Activated T-cell treated with anti-CD3 and anti-CD28 coated beads, Interleukin-2, amount 50 U/mL, for 24 hours (primary cell): ENCODE data around the gene ITGAX.

ENCODE experiments used
- DNase-seq: peaks from one replicate; pipeline ENCODE4 v3.0.0-alpha.2; 2020
- H3K27ac Mint-ChIP-seq: 2 replicates; pipeline ENCODE4 v1.8.0; 2020; ENCODE audit warnings: mild to moderate bottlenecking, mixed read lengths
- H3K27me3 Mint-ChIP-seq: 2 replicates; pipeline ENCODE4 v1.8.0; 2020; ENCODE audit warnings: mixed read lengths
- H3K36me3 Mint-ChIP-seq: 2 replicates; pipeline ENCODE4 v1.8.0; 2020; ENCODE audit warnings: low read depth, mixed read lengths
- H3K4me1 Mint-ChIP-seq: 2 replicates; pipeline ENCODE4 v1.8.0; 2020; ENCODE audit warnings: low read depth, mixed read lengths
- H3K4me3 Mint-ChIP-seq: 2 replicates; pipeline ENCODE4 v1.8.0; 2020; ENCODE audit warnings: mild to moderate bottlenecking, moderate library complexity, mixed read lengths
- H3K9me3 Mint-ChIP-seq: 2 replicates; pipeline ENCODE4 v1.8.0; 2020; ENCODE audit warnings: mixed read lengths

ITGAX gene

DNA sequence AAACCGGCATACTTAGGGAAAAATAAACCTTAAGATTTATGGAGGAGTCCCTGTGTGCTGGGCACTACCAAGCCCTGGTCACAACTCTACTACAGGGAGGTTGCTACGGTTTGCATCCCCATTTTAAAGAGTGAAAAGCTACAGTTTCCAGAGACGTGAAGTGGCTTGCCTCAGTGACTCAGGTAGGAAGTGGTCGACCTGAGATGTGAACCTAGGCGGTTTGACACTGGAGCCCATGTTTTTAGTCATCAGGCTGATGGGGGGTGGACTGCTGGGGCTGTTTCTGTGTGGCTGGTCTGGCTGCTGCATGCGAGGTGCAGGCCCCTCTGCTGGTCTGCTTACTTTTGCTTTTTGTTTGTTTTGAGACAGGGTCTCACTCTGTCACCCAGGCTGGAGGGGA lies 66.6 kb downstream of the ITGAX start:
- Mint-ChIP-seq H3K27me3 (peaks cover 41% of the 10 kb centered on the region), H3K9me3 (no peaks in the 10 kb centered on the region), H3K36me3 (no peaks in the 10 kb centered on the region), H3K27ac (peak overlapping the region; percentile 75), H3K4me1 (peaks cover 29% of the 10 kb centered on the region), H3K4me3 (peak overlapping the region; percentile 31)
- peak; percentile 65 for DNase-seq

DNA sequence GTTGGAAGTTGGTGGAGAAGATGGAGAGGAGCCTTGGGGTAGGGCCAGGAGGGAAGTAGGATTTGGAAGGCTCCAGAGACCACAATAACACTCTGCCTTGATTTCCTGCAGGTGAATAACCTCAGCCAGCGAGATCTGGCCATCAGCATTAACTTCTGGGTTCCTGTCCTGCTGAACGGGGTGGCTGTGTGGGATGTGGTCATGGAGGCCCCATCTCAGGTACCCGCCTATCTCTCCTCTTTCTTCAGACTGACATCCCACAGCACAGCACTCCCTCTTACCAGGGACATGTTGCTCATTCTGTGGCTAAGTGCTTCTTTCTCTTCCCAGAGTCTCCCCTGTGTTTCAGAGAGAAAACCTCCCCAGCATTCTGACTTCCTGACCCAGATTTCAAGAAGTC lies 68.3 kb downstream of the ITGAX start:
- H3K27me3 Mint-ChIP-seq = peaks cover 38% of the 10 kb centered on the region
- no peak overlapping the region for H3K27ac Mint-ChIP-seq
- no peaks in the 10 kb centered on the region for H3K36me3 Mint-ChIP-seq
- peaks cover 32% of the 10 kb centered on the region for H3K4me1 Mint-ChIP-seq
- no peak for DNase-seq
- no peaks in the 10 kb centered on the region for H3K9me3 Mint-ChIP-seq
- H3K4me3 Mint-ChIP-seq = no peak overlapping the region

DNA sequence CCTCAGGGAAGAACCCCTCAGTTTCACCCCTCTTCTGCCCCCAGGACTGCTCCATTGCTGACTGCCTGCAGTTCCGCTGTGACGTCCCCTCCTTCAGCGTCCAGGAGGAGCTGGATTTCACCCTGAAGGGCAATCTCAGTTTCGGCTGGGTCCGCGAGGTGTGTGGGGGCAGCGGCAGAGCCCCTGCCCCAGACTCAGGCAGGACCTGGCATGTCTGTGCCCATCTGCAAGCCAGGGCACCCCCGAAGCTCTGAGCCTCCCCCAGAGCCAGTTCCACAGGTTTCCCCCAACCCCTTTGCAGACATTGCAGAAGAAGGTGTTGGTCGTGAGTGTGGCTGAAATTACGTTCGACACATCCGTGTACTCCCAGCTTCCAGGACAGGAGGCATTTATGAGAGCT lies 68.8 kb downstream of the ITGAX start:
- Mint-ChIP-seq H3K27ac (no peak overlapping the region), H3K4me3 (no peak overlapping the region), H3K4me1 (peaks cover 32% of the 10 kb centered on the region), H3K9me3 (no peaks in the 10 kb centered on the region), H3K36me3 (no peaks in the 10 kb centered on the region), H3K27me3 (peaks cover 34% of the 10 kb centered on the region)
- DNase-seq = no peak

DNA sequence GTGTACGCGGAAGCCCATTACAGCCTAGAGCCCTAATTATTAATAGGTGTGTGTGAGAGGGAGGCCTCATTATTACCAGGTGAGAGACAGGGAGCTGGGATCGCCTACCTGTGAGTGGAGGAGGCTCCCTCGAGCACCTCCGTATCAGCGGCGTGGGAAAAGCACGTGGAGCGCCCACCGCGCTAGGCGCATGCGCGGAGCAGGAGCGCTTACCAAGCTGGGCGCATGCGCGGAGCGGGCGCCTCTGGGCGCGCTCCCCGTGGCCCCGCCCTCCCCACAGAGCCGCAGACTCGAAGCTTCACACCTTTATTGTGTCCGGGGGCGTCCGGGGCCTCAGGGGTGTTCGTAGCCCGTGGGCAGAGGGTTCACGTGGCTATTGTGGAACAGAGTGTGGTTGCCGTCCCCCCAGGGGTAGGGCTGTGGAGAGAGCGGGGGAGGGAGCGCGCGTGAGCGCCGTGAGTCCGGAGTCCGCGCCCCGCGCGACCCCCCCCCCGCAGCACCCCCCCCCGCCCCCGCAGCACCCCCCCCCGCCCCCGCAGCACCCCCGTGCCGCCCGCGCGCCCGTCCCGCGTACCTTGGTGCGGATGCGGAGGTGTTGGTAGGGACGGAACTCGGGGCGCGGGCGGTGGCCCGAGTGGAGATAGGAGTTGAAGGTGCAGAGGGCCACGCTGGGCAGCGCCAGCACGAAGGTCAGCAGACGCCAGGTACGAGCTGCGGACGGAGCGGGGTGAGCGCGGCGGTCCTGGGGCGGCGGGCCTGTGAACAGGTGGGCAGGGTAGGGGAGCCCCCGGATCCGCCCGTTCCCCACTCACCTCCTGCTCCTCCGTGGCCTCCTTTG lies 72.7 kb downstream of the ITGAX start:
- Mint-ChIP-seq H3K4me3 (no peak overlapping the region), H3K4me1 (peaks cover 18% of the 10 kb centered on the region), H3K36me3 (no peaks in the 10 kb centered on the region), H3K27ac (no peak overlapping the region), H3K9me3 (no peaks in the 10 kb centered on the region), H3K27me3 (peaks cover 25% of the 10 kb centered on the region)
- DNase-seq = peak; percentile 81

DNA sequence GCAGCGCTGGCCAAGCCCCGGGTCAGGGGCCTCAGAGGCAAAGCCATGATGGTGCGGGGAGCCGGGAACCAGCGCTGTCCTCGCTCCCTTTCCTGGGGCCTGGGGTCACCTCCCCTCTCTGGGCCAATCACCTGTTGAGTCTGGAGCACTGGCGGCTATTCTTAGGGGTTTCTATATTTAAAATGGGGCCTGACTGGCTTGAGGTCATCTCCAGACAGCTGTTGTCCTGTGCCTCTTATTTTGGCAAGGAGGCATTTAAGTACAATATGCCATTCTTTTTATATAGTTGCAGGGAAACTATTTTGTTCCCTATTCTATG lies 73.3 kb downstream of the ITGAX start, which contains the start of gene COX6A2:
TSS of gene COX6A2 (minus strand) at position 82 of the 319 bp plus-strand sequence. CDS start at position 47, 35 bp downstream.
- H3K27ac Mint-ChIP-seq = no peak within 1 kb of the TSS

DNA sequence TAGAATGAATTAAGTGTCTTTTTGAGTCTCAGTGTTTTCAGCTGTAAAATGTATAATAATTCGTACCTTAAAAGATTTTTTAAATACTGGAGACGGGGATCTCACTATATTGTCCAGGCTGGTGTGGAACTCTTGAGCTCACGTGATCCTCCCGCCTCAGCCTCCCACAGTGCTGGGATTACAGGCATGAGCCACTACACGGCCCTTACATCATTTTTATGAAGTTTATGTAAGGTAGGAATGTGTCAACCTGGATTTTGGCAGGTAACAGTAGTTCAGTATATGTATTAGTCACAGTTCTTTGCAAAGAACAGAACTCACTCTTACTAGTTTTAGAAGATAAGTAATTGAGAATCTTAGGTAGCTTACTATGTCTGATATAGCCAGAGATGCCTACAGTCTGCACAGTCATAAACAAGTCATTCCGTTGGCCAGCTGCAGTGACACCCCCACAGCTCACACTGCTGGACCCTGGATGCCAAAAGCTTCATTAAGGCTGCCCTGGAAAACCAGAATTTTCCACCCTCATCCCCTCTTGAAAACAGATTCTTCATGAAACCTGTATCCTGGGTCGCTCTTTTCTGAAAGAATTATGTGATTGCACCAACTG lies 73.8 kb downstream of the ITGAX start:
- DNase-seq = no peak
- Mint-ChIP-seq H3K36me3 (no peaks in the 10 kb centered on the region), H3K9me3 (no peaks in the 10 kb centered on the region), H3K27ac (no peak overlapping the region), H3K4me3 (no peak overlapping the region), H3K4me1 (peaks cover 10% of the 10 kb centered on the region), H3K27me3 (peaks cover 16% of the 10 kb centered on the region)

More for the DNA sequence above, 73.3 kb downstream of the ITGAX start, which contains the start of gene COX6A2:
- Mint-ChIP-seq H3K27me3 (peaks cover 21% of the 10 kb centered on the region), H3K36me3 (no peaks in the 10 kb centered on the region), H3K9me3 (no peaks in the 10 kb centered on the region), H3K4me3 (no peak within 1 kb of the TSS), H3K4me1 (peaks cover 14% of the 10 kb centered on the region)
- DNase-seq = no peak

DNA sequence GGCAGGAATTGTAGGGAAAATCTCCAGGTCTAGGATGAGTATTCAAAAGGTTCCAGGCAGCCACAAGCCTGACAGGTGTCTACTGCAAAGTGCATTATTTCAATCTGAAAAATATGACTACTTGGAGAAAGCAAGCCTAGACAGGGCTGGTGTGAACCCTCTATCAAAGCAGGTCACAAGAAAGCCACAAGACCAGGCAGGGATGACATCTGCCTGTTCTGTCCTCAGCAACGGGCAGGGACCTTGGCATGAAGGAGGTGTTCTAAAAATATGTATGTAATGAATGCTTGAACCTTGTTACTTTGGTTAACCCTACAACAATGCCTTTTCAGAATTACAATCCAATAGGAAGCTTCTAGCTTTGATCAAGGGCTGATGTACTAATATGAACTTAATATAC lies 74.3 kb downstream of the ITGAX start:
- Mint-ChIP-seq H3K27me3 (peaks cover 11% of the 10 kb centered on the region), H3K9me3 (no peaks in the 10 kb centered on the region), H3K4me3 (no peak overlapping the region), H3K4me1 (peaks cover 10% of the 10 kb centered on the region), H3K27ac (no peak overlapping the region), H3K36me3 (no peaks in the 10 kb centered on the region)
- DNase-seq = no peak

DNA sequence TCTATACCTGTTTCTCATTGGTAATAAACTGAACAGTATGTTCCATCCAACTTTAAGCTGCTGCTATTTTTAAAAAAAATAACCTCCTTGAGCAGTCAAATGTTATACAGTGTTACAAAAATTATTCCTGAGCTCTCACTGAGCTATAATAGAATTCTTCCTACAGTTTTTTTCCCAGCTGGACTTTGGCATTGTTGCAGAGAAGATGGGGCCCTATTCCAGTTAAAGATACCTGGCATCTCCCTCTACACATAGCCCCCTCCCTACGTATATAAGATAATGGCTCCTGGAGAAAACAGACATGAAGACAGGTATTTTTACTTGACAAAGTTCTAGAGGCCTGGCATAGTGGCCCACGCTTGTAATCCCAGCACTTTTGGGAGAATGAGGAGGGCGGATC lies 74.8 kb downstream of the ITGAX start:
- H3K36me3 Mint-ChIP-seq = no peaks in the 10 kb centered on the region
- no peaks in the 10 kb centered on the region for H3K9me3 Mint-ChIP-seq
- peaks cover 11% of the 10 kb centered on the region for H3K27me3 Mint-ChIP-seq
- H3K27ac Mint-ChIP-seq = no peak overlapping the region
- peaks cover 10% of the 10 kb centered on the region for H3K4me1 Mint-ChIP-seq
- H3K4me3 Mint-ChIP-seq = no peak overlapping the region
- DNase-seq = no peak

DNA sequence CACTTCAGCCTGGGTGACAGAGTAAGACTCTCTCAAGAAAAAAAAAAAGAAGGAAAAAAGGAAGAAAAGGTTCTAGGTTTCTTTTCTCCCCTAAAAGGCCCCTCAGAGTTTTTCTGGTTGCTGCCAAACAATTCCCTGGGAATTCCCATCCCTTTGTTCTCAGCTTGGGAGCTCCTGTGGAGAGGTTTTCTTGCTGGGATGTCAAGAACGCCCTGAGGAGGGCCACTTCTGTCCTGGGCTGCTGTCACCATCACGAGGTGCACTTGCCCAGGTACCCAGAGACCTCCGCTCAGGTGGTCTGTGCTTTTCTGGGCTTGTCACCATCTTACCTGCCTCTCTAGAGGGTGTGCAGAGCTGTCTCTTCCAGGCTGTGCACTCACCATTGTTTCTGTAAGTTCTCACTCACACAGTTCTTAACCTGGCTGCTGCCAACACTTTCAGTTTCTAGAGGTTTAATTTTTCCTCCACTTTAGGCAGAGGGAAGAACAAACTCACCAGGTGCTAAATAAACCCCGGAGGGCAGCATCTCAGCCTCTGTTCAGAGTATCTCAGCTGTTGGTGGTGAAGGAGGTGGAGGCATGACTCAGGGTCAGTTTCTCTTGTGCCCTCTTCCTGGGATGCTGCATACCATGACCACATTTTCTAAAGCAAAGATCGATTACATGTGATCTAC lies 75.5 kb downstream of the ITGAX start:
- peaks cover 10% of the 10 kb centered on the region for H3K4me1 Mint-ChIP-seq
- peaks cover 7% of the 10 kb centered on the region for H3K27me3 Mint-ChIP-seq
- no peaks in the 10 kb centered on the region for H3K36me3 Mint-ChIP-seq
- no peak overlapping the region for H3K4me3 Mint-ChIP-seq
- H3K27ac Mint-ChIP-seq = peak overlapping the region; percentile 5
- DNase-seq = no peak
- no peaks in the 10 kb centered on the region for H3K9me3 Mint-ChIP-seq
